Mucosa of gallbladder (tissue), 1 donor: ENCODE measurements around the gene TRAF1. TPM values are rescaled to one million over a fixed set of nuclear protein-coding genes. Genes with fewer than 3 reads are reported as not detected.

ENCODE experiments used
- DNase-seq: peaks from one replicate; pipeline ENCODE4 v3.0.0-alpha.2; 2020; ENCODE audit warnings: low spot score
- total RNA-seq: library from RNA; stranded (reverse); gene quantifications from one replicate; pipeline ENCODE4 v1.2.1, GENCODE V29; 2021
- donor health status: DM: no; HTN: no; CAD: no.

The TRAF1 gene
- total RNA-seq, 1 donor from 2014 or later, result 7.9 TPM

DNA sequence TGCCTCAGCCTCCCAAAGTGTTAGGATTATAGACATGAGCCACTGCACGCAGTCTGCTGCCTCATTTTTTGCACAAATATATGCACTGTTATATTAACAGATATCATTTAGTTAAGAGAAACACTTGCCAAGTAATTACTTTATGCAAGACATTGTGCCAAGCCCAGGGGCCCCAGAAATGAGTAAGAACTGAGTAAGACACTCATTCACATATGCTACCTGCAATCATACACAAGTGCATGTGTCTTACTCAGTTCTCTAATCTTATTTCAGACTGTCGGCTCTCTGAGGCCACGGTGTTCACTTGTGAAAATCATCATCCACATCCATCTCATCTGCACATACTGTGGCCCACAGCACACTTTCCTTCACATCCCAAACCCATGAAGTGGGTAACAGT lies 16.0 kb downstream of the TRAF1 start:
- DNase-seq, result no peak

DNA sequence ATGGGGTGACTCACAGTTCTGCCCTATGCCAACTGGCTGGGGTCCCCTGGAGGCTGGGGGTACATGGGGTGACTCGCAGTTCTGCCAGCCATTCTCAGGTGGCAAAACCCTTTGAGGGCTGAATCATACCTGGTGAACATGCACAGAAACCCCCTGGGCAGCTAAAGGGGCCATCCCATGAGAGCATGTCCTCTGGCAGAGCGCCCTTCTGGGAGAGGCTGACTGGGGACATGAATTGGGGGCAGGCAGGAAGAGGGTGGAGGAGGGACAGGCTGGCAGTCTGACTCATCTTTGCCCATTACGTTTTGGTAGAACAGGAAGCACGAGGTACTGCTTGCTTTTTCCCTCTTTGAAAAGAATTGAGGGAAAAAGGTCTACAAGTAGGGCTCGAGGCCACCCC lies 16.7 kb downstream of the TRAF1 start:
- no peak for DNase-seq

DNA sequence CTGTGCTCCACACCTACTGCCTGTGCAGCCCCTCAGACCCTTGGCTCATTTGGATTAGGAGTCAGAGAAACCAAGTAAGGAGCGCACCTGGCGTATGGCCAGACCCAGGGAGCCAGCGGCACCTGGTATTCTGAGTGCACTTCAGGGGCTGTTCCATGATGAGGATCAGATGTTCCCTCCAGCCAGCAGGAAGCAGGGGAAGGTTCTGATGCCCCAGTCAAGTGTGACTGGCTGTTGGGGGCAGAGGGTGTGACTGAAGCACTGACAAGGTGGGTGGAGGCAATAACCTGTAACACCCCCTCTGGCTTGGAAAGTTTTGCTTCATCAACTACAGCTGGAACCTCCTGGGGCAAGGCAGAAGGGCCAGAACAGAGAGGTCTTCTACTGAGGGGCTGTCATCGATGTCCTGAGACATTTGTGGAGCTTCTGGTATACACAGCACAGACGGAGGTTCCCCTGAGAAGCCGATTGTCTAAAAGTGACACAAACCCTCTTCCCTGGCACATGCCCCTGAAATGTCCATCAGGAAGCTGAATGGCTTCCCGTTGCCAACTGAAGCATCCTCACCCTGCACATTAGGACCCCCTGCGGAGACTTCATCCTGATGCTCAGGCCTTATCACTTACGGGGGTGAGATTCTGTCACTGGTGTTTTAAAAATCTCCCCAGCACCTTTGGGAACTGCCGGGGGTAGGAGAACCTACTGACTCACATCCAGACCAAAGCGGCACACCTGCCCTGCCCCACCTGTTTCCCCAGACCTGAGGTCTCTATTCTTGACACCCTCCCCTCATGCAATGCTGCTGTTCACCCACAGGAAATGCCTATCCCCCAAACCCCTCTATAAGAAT lies 21.1 kb downstream of the TRAF1 start:
- no peak for DNase-seq

DNA sequence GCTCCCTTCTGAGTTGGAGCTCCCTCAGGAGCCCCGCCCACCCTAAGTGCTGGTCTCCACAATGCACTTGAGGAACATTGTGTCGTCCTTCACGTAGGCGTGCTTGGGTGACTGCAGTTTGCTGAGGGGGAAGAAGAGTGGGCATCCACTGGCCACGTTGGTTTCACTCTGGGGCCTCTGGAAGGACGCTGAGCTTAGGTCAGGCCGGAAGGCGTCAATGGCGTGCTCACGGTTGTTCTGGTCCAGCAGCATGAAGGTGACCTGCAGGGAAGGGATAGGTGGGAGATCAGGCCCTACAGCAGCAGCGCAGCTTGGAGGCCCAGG lies 21.7 kb downstream of the TRAF1 start:
- DNase-seq, result no peak

DNA sequence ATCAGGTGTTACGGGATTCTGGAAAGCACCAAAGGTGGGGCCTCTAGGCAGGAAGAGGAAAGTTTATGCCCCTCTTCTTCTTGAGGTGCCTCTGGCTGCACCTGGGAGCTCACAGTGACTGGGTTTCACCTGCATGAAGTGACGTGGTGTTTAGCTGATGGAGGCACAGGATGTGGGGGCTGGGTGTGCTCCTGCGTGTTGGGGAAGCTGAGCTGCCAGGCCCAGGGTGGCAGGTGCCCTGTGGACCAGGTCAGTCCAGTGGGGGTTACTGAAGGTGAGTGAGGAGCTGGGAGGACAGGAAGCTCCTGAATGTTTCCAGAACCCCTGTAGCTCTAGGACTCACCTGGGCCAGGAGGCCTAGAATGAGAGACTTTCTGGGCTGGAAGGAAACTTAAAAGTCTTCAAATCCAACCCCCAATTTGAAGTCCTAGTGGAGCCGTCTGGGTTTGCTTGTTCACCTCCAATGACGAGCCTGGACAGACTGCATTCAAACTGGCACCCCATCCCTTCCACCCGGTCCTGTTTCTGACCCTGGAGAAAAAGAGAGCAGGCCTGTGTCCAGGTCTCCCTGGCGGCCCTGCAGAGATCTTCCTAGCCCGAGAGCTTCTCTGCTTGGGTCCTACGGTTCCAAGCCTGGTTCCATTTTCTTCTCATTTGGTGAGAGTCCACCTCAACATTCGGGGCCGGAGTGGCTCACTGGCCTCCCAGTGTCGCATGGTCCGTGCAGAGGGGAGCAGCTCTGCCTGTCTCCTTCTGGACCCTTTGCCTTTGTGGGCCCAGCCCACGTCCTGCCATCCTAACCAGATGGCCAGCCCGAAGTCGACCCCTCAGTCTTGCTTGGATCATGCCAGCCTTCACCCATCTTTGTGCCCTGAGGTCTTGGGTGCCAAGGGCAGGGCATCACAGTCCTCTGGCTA lies 22.3 kb downstream of the TRAF1 start:
- DNase-seq, result no peak

DNA sequence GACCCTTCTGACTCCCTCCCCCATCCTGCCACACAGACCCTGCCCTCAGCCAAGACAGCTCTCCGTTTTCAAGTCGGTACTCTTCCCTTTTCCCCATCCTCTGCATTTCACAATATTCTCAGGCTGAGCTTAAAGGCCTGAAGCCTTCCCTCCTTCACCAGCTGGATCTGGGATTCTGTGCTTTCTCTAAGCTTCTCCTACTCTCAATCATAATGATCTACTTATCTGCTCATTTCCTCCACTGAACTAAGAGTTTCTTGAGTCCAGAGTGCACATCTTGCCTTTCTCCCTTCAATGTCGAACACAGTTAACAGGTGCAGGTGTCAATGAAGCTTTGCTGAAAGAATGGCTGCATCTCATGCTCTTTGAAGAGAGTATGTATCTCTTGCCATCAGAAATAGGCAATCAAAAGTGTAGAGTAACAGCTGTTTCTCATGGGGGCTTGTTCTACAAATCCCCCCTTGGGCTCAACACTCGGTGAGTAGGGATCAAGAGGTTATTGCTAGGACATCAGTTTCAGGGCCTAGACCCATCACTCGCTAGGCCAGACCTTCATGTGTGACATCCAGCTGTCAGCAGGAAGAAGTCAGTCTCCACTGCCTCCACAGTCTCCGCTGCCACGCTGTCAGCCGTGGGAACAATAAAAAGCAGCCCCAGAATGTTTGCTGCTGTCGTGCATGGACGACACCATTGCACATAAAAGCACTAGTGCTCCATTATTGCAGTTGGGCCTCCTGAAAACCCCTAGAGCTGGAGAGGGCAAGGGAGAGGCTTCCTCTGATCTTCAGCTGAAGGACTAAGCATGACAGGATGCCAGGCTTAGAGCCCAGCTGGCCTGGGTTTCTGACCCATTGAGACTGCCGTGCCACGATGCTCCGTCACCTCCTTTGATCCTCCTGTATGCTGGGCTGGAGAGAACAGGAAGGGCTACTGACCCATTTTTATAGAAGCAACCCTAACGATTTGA lies 23.7 kb downstream of the TRAF1 start:
- no peak for DNase-seq

DNA sequence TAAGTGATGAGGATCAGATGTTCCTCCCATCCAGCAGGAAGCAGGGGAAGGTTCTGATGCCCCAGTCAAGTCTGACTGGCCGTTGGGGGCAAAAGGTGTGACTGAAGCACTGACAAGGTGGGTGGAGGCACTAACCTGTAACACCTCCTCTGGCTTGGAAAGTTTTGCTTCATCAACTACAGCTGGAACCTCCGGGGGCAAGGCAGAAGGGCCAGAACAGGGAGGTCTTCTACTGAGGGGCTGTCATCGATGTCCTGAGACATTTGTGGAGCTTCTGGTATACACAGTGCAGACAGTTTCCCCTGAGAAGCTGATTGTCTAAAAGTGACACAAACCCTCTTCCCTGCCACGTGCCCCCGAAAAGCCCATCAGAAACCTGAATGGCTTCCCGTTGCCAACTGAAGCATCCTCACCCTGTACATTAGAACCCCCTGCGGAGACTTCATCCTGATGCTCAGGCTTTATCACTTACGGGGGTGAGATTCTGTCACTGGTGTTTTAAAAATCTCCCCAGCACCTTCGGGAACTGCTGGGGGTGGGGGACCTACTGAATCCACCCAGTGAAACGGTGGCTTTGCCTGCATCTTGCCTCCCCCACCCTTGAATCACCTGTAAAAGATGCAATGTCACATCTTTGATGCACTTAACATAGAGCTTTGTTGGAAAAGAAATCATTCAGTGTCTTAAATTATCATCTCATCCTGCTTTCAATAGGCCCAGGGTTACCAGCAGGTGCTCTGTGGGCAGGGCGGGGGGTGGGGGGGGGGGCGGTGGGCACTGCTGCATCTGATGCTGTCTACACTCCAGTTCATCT lies 24.6 kb downstream of the TRAF1 start:
- DNase-seq, result no peak

DNA sequence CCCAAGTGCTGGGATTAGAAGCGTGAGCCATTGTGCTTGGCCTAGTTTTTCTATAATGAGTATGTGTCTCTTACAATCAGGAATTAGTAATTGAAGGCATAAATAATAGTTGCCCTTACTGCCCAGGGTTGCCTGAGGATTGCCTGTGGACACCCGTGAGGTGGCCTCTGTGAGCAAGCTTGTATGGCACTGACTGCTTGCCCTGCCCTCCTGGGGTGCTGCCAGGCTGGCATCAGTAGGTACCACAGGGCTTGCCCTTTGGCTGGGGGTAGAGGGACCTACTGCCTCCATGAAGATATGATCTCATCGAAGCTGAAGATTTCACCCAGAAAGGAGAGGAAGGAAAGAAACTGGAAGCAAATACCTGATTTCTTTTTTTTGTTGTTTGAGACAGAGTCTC lies 25.8 kb downstream of the TRAF1 start:
- DNase-seq, result no peak

DNA sequence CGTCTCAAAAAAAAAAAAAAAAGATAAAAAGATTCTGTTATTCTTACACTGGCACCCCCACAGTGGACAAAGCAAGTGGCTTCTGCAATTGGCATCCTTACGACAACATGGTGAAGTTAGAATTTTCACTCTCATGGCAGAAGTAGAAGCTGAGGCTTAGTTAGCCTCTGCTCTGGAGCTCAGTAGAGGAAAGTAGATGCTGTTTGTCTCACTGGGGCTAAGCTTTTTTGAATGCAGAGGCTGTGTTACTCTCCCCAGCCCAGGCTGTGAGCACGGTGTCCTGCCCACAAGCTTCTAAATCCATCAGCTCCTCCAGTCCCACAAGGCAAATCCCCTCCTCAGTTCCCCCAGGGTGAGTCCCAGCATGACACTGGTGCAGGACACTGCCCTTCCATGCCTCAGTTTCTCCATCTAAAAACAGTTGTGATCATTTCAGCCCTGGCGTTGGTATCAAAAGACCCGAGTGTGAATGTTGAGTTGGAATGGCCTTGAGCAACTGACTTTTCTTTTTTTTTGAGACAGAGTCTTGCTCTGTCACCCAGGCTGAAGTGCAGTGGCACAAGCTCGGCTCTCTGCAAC lies 27.0 kb downstream of the TRAF1 start:
- no peak for DNase-seq

DNA sequence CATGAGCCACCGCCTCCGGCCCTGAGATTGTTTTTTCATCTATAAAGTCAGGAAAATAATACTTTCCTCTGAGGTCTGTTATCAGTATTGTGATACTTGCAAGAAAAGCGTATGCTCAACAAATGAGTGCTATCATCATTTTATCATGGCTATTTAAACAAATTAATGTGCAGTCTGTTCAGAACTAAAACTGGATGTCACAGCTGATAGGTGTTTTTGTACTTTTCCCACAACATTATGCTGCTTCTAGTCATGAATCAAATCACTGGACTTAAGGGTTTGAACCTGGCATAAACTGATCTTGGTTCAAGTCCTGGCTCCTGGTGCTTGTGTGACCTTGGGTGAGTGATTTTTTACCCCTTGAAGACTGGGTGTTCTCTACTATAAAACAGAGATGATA lies 28.2 kb downstream of the TRAF1 start:
- no peak for DNase-seq

DNA sequence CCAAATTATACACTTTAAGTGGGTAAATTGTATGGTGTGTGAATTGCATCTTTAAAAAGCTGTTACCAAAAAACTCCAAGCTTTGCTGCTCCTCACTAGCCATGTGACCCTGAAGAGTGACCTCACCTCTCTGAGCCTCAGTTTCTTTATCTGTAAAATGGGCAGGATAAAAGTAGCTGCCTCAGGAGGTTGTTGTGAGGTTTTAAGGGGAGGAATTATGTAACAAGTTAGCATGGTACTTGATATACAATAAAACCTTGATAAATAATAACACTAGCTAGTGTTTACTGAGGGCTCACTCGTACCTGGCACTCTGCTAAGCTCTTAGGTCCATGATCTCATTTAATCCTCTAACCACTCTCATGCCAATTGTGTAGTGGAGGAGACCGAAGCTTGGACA lies 30.6 kb downstream of the TRAF1 start:
- no peak for DNase-seq

DNA sequence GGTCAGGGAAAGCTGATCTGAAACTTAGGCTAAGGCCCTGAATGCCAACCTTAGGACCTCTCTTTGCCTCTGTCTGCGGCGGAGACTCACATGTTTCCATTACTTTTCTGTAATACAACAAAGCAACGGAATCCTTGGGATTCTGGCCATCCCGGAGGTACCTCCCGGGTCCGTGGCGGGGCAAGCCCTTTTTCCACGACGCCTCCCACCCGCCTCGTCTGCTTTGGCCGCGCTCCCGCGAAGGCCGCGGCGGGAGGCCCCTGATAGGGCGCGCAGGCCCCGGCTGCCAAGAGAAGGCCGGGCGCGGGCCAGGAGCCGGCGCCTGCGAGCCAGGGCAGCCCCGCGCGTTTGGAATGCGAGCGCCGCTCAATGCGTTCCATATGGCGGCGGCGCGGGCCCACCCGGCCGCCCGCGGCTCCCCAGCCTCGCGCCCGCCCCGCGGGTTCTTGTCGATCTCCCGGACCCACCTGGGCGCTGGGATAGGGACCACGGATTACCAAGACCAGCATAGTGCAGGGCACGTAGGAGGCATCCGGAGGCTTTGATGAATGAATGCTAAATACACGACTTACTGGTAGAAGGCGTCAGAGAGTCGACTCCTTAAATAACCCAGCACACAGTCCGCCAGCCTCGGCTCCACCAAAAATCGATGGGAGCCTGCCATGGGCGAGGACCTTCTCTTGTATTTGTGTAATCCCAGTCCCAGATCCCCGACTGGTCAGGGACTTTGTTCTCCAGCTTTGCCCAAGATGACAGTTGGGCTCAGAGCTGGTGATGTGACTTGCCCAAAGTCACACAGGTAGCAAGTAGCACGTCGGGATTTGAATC lies 32.1 kb downstream of the TRAF1 start:
- DNase-seq, result no peak

DNA sequence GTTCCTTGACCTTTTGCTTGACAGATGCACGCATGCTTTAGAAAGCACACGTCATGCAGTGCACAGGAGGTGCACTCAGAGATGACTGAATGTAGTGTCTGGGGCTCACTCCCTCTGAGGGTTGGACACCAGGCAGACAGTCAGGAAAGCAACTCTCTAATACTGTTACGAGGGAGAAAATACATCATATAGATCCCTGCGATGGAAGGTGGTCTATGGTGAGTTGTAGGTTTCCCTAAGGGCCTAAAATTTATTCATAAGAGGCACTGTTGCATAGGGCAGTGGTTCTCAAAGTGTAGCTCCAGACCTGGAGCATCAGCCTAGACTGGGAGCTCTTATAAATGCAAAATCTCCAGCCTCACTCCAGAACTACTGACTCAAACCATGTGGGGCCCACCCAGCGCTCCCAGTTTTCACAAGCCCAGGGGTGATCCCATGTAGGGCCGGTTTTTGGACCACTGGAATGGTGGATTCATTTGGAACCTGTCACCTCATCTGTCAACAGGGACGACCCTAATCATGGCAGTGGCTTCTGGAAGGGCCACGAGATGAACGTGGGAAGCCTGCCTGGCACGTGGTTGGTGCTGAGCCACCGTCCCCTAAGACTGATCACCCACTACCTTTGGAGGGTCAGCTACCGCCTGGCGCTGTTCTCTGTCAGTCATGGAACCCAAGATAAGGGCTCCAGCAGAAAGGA lies 32.8 kb downstream of the TRAF1 start:
- DNase-seq, result no peak

DNA sequence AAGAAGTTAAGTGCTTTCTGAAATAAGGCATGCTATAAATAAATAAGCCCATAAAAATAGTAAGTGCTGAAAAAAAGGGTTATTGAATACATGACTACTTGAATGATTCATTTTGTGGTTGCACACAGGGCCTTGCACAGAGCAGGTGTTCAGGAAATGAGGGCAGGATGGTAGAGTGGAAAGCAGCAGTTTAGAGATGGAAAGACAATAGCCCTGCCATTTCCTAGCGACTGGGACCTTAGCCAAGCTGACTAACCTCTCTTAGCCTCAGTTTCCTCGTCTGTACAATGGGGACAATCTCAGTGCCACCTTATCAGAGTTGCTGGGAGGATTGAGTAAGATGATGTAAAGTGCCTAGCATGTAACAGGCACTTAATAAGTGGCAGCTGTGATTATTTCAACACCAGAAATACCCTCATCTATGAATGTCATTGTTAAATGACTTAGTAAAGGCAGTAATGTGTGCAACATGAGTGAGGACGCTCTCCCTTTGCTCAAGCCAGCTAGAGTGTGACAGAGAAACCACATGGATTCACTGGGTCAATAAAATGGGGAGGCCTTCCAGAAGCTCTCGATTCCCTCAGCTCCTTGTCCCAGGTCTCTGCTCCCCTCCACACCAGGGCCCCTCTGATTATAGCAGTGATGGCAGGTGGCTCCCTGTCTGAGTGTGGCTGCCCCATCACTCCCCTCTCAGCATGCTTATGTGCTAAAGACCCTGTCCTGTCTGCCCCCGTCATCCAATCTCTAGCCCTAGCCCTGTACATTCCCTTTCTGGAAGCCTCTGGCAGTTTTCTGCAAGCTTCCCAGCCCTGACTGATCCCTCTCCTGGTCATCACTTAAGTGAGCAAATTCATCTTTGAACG lies 33.6 kb downstream of the TRAF1 start:
- DNase-seq, result no peak

DNA sequence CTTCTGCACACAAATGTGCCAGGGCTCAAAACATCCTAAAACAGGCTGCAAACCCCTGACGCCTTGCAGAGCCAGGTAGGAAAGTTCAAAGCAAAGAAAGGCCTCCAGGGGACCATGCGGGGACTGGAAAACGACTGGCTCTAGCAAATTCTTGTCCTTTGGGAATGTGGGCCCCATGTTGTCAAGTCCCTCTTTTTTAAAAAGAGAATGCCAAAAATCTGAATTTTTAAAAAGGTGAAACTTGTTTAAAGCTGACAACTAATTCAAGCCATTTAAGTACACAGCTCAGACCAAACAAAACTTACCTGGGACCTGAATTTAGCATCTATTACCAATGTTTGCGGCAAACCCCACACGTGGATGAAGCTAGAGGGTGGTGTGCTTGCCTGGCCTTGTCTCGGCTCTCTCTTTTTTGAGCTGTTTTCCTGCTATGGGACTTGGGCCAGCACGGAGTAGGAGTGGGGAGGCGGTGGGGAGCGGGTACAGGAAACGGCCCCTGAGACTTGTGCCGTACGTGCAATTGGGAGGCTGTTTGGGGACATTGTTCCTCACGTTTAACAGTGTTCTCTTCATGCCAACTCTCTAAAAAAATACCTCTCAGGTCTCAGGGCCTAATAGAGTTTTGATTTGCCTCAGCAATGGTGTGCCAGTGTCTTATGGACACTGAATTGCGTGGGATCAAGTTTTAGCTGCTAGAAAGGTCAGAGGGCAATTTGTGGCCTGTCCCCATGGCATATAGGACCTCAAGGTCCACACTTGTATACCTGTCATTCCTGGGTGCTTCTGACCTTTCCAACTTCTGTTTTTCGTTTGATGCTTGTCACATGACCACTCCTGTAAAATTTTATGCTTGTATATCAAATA lies 34.5 kb downstream of the TRAF1 start:
- no peak for DNase-seq

DNA sequence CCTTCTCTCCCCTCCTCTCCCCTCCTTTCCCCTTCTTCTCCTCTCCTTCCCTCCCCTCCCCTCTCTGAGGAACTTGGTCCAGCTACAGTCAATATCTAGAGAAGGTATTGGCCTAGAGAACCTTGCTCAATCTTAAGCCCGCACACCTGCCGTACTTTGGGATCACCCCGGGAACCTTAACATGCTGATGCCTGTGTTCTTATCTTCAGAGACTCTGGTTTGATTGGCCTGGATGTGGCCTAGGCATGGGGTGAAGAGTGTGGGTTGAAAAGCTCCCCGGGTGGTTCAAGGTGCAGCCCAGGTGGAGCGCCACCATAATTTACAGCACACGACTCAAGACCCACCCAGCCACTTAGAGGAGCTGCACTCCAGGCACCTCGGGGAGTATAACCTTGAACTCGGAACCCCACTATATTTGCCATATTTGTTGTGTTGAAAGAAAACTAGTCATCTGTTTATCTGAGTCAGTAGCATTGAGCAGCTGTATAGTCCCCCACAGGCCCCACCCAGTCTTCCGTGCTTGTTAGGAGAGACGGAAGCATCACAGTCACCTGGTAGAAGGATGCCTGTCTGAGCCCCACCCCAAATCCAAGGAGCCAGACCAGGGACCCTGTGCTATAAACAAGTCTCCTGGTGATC lies 35.2 kb downstream of the TRAF1 start:
- no peak for DNase-seq
